HG03135 (cell line): Measurements from ENCODE around the gene CDH2.

ENCODE experiments used
- ATAC-seq: cut with Tn5 transposase; IDR thresholded peaks from one replicate; pipeline ENCODE4 v1.9.1; 2021; ENCODE audit warnings: mild to moderate bottlenecking, moderate library complexity; ENCODE audit not compliant: unreplicated experiment

Gene CDH2

GRCh38 chr18:28171837-28172236 is 5.1 kb downstream of the CDH2 start:
- ATAC-seq: no peak

GRCh38 chr18:28168725-28169124 is 8.2 kb downstream of the CDH2 start:
- no peak for ATAC-seq

GRCh38 chr18:28167835-28168349 is 9.0 kb downstream of the CDH2 start:
- no peak for ATAC-seq

GRCh38 chr18:28164771-28165483 is 12.0 kb downstream of the CDH2 start:
- ATAC-seq: no peak

GRCh38 chr18:28163201-28163775 is 13.6 kb downstream of the CDH2 start:
- ATAC-seq: no peak

- ATAC-seq: no peak
Measured at GRCh38 chr18:28161608-28162599, 15.0 kb downstream of the CDH2 start.

GRCh38 chr18:28159055-28159454 is 17.9 kb downstream of the CDH2 start:
- ATAC-seq: no peak

- no peak for ATAC-seq
Measured at GRCh38 chr18:28158083-28158581, 18.8 kb downstream of the CDH2 start.

- ATAC-seq: no peak
Measured at GRCh38 chr18:28153485-28154065, 23.4 kb downstream of the CDH2 start.

- ATAC-seq: no peak
Measured at GRCh38 chr18:28152754-28153153, 24.2 kb downstream of the CDH2 start.

GRCh38 chr18:28152354-28152753 is 24.6 kb downstream of the CDH2 start:
- ATAC-seq: no peak

GRCh38 chr18:28151434-28151833 is 25.5 kb downstream of the CDH2 start:
- no peak for ATAC-seq

- ATAC-seq: no peak
Measured at GRCh38 chr18:28150925-28151324, 26.0 kb downstream of the CDH2 start.

- no peak for ATAC-seq
Measured at GRCh38 chr18:28149810-28150420, 27.0 kb downstream of the CDH2 start.

GRCh38 chr18:28147674-28148171 is 29.2 kb downstream of the CDH2 start:
- no peak for ATAC-seq

- no peak for ATAC-seq
Measured at GRCh38 chr18:28143725-28144124, 33.2 kb downstream of the CDH2 start.

GRCh38 chr18:28138816-28139215 is 38.1 kb downstream of the CDH2 start:
- ATAC-seq: no peak

GRCh38 chr18:28136071-28136470 is 40.9 kb downstream of the CDH2 start:
- no peak for ATAC-seq

- no peak for ATAC-seq
Measured at GRCh38 chr18:28134774-28135173, 42.2 kb downstream of the CDH2 start.

- ATAC-seq: no peak
Measured at GRCh38 chr18:28132084-28132483, 44.8 kb downstream of the CDH2 start.
